Loucy (cell line): Measurements from ENCODE around the gene ACADSB.

ENCODE experiments used
- H2AFZ ChIP-seq: fragments of 200-600 bp; sonication (generic); 2 replicates; pipeline ENCODE4 v1.6.0; 2016; ENCODE audit warnings: antibody characterized with exemption, mild to moderate bottlenecking, low read length, moderate library complexity
- H3F3A ChIP-seq: fragments of 200-600 bp; 2 replicates; pipeline ENCODE4 v1.6.0; 2016; ENCODE audit warnings: antibody characterized with exemption, low read depth, mild to moderate bottlenecking
- H3K27me3 ChIP-seq: fragments of 200-600 bp; sonication (generic); 2 replicates; pipeline ENCODE4 v1.6.1; 2014; ENCODE audit warnings: low read length, mild to moderate bottlenecking; ENCODE audit not compliant: insufficient read depth, poor library complexity, severe bottlenecking
- H3K36me3 ChIP-seq: fragments of 200-600 bp; sonication (generic); 2 replicates; pipeline ENCODE4 v1.6.1; 2016; ENCODE audit warnings: low read length; ENCODE audit not compliant: insufficient read depth
- H3K4me1 ChIP-seq: fragments of 200-600 bp; sonication (generic); 2 replicates; pipeline ENCODE4 v1.5.1; 2014; ENCODE audit warnings: low read length, mild to moderate bottlenecking; ENCODE audit not compliant: insufficient read depth, poor library complexity, severe bottlenecking
- H3K4me2 ChIP-seq: fragments of 200-600 bp; sonication (generic); 2 replicates; pipeline ENCODE4 v1.6.0; 2014; ENCODE audit warnings: antibody characterized with exemption, low read length, low read depth, mild to moderate bottlenecking; ENCODE audit not compliant: poor library complexity, severe bottlenecking
- H3K4me3 ChIP-seq: fragments of 200-600 bp; sonication (generic); 2 replicates; pipeline ENCODE4 v1.5.1; 2014; ENCODE audit warnings: low read length, mild to moderate bottlenecking, mixed read lengths; ENCODE audit not compliant: poor library complexity, severe bottlenecking
- H3K79me2 ChIP-seq: fragments of 200-600 bp; sonication (generic); 2 replicates; pipeline ENCODE4 v1.6.1; 2014; ENCODE audit warnings: low read length; ENCODE audit not compliant: insufficient read depth
- H3K9ac ChIP-seq: fragments of 200-600 bp; sonication (generic); 2 replicates; pipeline ENCODE4 v1.6.0; 2014; ENCODE audit warnings: mild to moderate bottlenecking, low read depth, low read length, moderate library complexity; ENCODE audit not compliant: poor library complexity, severe bottlenecking
- H3K9me2 ChIP-seq: fragments of 200-600 bp; sonication (generic); replicated peaks from 2 replicates; pipeline ENCODE4 v1.6.1; 2016; ENCODE audit warnings: low read depth, low read length, mixed read lengths
- H3K9me3 ChIP-seq: fragments of 200-600 bp; sonication (generic); 2 replicates; pipeline ENCODE4 v1.6.1; 2014; ENCODE audit warnings: mild to moderate bottlenecking, antibody characterized with exemption, low read length, low read depth; ENCODE audit not compliant: insufficient read depth
- H4K20me1 ChIP-seq: fragments of 200-600 bp; sonication (generic); 2 replicates; pipeline ENCODE4 v1.6.0; 2014; ENCODE audit warnings: antibody characterized with exemption, low read length, mild to moderate bottlenecking; ENCODE audit not compliant: insufficient read depth, poor library complexity, severe bottlenecking
- CTCF ChIP-seq: fragments of 200-600 bp; sonication (generic); conservative IDR thresholded peaks from 2 replicates; pipeline ENCODE4 v1.5.1; 2014; ENCODE audit warnings: mild to moderate bottlenecking, antibody characterized with exemption, low read length
- EZH2phosphoT487 ChIP-seq: fragments of 200-600 bp; IDR thresholded peaks from 2 replicates; pipeline ENCODE4 v1.6.1; 2018; ENCODE audit warnings: antibody characterized with exemption, mild to moderate bottlenecking, moderate library complexity, borderline replicate concordance

The ACADSB gene

DNA sequence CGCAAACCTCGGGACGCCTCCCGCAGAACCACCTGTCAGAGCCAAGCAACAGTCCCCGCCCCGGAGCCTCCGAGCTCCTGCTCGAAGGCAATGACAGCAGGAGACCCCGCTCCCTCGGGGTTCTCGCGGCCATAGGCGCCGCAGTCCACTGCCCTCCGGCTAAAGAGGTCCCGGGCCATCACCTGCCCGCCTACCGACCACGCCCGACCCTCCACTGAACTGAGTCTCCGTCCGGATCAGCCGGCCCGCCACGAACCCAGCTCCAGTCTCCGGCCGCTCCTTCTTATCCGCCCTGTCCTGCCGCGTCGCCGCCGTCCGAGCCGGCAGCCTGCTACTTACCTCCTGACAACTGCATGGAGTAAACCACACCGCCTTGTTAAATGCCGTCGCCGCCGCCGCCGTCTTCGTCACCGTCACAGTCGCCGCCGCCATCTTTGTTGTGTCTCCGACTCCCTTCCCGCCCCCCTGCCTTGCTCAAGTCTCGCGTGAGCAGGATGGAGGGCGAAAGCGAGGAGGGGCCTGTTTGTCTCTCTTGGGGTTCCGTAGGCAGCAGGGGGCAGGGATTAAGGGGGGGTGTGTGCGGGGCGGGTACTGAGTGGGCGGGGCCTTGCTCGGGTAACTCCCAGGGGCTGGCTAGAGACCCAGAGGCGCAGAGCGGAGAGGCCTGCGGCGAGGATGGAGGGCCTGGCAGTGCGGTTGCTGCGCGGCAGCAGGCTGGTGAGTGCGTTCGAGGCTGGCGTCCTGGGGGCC, at the start of gene ACADSB, which contains the start of gene IKZF5:
Gene ACADSB, plus strand, starts transcription at position 652 of the 750 bp plus-strand sequence. Its CDS starts 24 bp downstream, at position 676.
Gene IKZF5, minus strand, starts transcription at position 441 of the 750 bp plus-strand sequence. CDS start 10,170 bp downstream, outside the sequence.
- Histone ChIP-seq H3K4me1 (peaks cover 43% of the 10 kb centered on the region), H3K36me3 (no peaks in the 10 kb centered on the region), H3K79me2 (peaks cover 53% of the 10 kb centered on the region), H3K9ac (peak within 1 kb of the TSS; percentile 90), H3K9me3 (no peaks in the 10 kb centered on the region), H3K4me3 (peak within 1 kb of the TSS; percentile 83), H4K20me1 (peaks cover 30% of the 10 kb centered on the region), H2AFZ (peak within 1 kb of the TSS; percentile 93), H3K9me2 (no peaks in the 10 kb centered on the region), H3F3A (no peaks in the 10 kb centered on the region), H3K4me2 (peak within 1 kb of the TSS; percentile 99), H3K27me3 (no peaks in the 10 kb centered on the region)
- no peak for TF ChIP-seq CTCF
- TF ChIP-seq EZH2phosphoT487, result no peak

- H3K27me3 ChIP-seq, result no peaks in the 10 kb centered on the region
- 0 out of 2 replicates have a peak, but pooled peaks cover 9% of the 10 kb centered on the region for H3K36me3 ChIP-seq
- H3K9ac ChIP-seq, result no peak overlapping the region
Observed at GRCh38 chr10:122962405-122962804, 46.4 kb upstream of the ACADSB start.

GRCh38 chr10:122966879-122967278, 41.9 kb upstream of the ACADSB start:
- no peak overlapping the region for H3K4me2 ChIP-seq

More at GRCh38 chr10:122962405-122962804, 46.4 kb upstream of the ACADSB start:
- Histone ChIP-seq H3K4me3 (no peak overlapping the region), H3K4me1 (peaks cover 5% of the 10 kb centered on the region), H3K79me2 (no peaks in the 10 kb centered on the region), H3K4me2 (no peak overlapping the region), H4K20me1 (no peaks in the 10 kb centered on the region), H2AFZ (no peak overlapping the region), H3K9me2 (no peaks in the 10 kb centered on the region), H3K9me3 (peaks cover 8% of the 10 kb centered on the region; the same call in 1 of the 2 replicates), H3F3A (no peaks in the 10 kb centered on the region)
- no peak for TF ChIP-seq CTCF

More at GRCh38 chr10:122966879-122967278, 41.9 kb upstream of the ACADSB start:
- 0 out of 2 replicates have a peak, but pooled peaks cover 9% of the 10 kb centered on the region for H3K36me3 ChIP-seq
- no peak overlapping the region for H2AFZ ChIP-seq
- H3K9me2 ChIP-seq, result no peaks in the 10 kb centered on the region
- H3K27me3 ChIP-seq, result no peaks in the 10 kb centered on the region
- TF ChIP-seq EZH2phosphoT487 (no peak), CTCF (no peak)
- H3K79me2 ChIP-seq, result no peaks in the 10 kb centered on the region
- H3K9me3 ChIP-seq, result peaks cover 14% of the 10 kb centered on the region; the same call in 1 of the 2 replicates
- H3K4me3 ChIP-seq, result no peak overlapping the region
- no peaks in the 10 kb centered on the region for H3K4me1 ChIP-seq
- no peaks in the 10 kb centered on the region for H4K20me1 ChIP-seq
- H3K9ac ChIP-seq, result no peak overlapping the region
- no peaks in the 10 kb centered on the region for H3F3A ChIP-seq
